GM19099 (cell line): ENCODE measurements around the gene OPN3.

Experiments
- POLR2A ChIP-seq: IDR thresholded peaks from 3 replicates; pipeline ENCODE4 v1.6.1; 2011; ENCODE audit warnings: low read depth; ENCODE audit not compliant: insufficient read length; ENCODE audit errors: extremely low read depth

The OPN3 gene

DNA sequence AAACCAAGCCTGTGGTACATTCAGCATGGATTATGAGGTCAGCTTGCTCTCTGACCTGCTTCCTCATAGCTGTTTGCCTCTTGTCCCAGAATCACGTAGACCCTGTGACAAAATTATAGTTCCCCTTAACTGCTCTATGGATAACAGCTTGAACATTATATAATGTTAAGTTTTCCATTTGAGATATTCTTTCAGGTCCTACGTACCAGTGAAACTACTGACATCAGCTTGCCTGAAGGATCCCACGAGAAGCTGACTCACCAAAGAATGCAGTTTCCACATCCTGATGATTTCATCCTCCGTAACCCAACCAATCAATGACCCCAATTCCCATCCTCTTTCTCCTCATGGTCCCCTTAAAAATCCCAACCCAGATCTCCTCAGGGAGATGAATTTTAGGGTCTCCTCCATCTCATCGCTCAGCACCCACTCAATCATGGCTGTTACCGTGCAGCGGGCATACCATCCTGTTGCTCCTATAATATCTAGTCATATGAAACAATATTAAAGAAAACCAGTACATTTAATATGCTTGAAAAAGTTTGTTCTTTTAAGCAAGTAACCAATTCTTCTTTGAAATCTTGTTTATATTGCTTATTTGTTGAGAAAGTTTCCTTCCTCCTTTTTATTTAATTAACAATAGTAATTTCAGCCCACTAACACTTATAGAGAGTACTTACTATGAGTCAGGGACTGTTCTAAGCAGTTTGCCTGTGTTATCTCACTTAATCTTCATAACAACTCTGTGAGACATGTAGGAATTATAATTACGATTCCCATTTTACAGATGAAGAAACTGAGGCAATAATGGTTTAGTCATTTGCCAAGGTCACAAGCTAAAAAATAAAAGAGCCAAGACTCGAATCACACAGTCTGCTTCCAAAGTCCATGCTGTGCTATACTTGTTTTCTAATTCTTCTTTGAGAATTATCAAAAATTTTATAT lies 27.4 kb downstream of the OPN3 start:
- TF ChIP-seq POLR2A = no peak

DNA sequence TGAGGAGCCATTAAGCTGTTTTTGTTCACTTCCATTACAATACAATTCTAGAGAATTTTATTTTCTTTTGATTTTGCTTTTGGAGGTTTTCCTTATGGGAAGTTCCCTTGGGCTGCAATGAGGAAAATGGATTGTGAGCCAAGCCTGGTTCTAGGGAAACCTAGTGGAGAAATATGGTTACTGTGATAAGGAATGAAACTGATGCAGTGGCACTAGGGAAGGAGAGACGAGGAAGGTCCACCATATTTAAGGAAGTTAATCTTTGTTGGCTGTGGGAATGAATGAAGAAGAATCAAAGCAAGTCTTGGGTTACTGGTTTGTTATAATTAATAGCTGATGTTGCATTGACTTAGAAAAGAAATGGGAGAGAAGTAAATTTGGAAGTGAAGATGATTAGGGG lies 28.4 kb downstream of the OPN3 start:
- TF ChIP-seq POLR2A = no peak

DNA sequence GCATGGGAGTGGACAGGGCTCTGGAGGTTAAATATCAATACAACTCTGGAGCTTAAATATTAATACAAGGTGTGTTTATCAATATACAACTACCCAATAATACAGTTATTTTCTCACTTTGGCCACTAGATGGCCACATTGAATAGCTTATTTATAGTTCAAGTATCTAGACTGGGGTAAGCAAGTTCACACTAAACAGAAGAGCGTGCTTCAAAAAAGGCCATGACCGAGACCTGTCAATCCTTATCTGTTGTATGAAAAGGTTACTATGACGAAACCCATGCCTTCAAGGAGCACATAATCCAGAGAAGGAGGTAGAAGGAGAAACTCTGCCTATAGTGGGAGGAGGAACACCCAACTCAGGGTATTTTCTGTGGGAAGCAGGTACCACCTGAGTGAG lies 29.1 kb downstream of the OPN3 start:
- no peak for TF ChIP-seq POLR2A

DNA sequence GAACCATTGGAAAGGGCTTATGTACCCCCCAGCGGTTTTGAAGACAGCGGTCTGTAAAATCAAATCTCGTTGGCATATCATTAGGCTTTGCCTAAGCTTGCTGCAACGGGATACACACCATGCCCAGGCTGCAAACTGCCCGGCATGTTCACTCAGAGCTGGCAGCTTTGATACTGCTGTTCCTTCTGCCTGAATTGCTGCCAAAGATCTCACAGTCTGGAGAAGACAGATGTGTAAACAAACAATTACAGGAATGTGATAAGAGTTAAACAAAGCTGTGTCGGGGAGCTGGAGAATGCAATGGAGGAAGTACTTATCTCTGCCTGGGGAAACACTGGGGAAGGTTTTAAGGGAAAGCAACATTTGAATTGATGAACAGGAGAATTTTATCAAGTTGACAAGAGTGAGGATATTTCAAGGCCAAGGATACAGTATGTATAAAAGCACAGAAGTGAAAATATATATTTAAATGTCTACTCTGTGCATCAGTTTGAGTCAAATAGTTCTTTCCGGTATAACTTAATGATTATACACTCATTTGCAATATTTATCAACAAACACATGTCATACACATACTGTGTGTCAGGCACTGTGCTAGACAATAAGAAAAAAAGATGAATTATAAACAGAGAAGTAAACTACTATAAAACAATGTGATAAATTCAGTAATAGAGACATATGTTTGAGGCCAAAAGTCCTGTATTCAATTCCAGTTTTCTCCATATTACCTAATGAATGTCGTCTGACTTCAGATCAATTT lies 29.9 kb downstream of the OPN3 start:
- TF ChIP-seq POLR2A = no peak

DNA sequence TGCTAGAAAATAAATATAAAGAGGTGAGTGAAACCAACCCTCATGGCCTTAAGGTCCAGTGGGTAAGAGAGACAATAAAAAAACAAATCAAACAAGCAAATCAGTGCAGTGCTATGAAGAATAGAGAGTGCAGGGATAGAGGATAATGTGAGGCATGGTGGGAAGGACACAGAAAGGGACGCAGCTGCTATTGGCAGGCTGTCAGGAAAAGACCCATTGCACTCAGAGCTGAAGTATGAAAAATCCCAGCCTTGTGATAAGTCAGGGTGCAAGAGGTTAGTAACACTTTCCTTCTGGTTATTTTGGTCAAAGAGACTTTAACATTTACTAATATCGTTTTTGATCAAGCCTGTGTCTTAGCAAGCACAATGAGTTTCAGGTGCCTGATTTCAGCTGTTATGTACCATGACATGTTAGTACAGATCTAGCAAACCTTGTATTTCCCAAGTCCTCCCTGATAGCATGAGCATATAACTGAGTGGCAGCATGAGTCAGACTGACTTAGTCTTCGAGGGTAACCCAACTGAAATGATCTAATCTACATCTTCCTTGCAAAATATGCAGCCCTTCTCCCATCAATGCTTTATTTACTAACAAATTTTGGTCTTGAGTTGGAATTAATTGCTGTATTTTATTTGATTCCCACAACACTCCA lies 31.7 kb downstream of the OPN3 start:
- TF ChIP-seq POLR2A = no peak

DNA sequence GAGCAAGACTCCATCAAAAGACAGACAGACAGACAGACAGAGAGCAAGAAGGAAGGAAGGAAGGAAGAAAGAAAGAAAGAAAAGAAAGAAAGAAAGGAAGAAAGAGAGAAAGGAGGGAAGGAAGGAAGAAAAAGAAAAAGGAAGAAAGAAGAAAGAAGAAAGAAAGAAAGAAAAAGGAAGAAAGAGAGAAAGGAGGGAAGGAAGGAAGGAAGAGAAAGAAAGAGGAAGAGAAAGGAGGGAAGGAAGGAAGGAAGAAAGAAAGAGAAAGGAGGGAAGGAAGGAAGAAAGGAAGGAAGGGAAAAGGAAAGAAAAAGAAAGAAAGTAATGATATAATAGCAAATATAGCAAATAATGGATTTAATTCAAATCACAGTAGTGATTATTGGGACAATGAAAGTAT lies 32.7 kb downstream of the OPN3 start:
- TF ChIP-seq POLR2A = no peak

DNA sequence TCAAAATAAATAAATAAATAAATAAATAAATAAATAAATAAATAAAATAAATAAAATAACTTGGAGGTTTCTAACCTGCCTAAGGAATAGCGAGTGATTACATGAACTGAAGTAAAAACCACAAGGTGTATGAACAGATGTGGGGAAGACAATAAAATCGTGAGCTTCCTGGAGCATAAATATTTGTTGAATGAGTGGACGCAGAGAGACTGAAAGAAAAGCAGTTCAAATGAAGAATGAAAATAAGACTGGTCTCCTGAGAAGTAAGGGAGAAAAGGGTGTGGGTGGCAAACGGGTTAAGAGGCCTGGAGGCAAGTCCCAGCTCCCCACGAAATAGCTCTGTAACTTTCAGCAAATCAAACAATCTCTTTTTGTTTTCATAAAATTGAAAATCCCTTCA lies 33.6 kb downstream of the OPN3 start:
- no peak for TF ChIP-seq POLR2A

DNA sequence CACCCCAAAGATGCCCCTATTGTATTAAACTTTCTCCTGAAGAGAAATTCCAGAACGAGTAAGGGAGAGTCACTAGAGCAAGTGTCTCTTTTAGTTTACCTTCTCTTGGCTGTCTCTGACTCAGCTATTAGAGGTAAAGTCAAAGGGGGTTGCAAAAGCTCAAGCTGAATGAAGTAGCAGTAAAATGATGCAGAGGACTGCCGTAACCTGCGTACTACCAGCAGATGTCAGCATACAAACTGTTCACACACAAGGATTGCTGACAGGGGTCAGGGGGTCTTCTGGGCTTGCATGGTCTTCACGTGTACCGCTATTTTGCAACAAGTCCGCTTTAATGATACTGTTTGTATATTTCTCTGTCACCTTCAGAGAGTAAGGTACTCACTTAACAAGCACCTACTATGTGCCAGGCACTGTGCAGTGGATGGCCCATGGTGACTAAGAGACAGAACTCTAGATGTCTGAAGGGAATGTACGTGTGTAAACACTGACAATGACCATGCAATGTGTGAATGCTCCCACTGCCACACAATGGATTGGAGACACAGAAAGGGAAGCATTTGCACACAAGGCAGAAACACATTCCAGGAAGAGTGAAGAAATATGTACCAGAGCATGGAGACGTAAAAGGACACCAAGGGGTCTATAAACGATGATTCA lies 34.9 kb downstream of the OPN3 start:
- TF ChIP-seq POLR2A = no peak

DNA sequence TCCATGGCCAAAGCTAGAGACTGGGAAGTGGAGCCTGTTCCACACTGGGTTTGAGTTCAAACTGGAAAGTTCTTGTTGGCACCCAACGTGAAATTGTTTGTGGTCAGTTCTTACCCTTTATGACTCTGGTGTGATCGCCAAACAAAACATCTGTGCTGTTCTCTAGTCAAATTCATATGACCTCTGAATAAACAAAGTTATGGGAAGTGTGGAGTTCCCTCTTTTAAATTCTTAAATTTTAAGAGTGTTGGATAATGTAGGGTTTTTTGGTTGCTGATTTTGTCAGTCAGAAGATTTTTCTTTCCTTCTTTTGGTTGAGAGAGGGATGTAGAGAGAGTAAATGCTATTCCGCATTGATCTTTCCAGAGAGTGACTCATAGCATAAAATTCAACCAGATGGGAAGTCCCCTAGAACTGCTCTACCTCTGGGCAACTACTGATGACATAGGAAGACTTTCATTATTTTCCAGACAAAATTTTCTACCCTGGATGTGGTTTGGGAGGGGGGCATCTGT lies 36.4 kb downstream of the OPN3 start:
- TF ChIP-seq POLR2A = no peak

DNA sequence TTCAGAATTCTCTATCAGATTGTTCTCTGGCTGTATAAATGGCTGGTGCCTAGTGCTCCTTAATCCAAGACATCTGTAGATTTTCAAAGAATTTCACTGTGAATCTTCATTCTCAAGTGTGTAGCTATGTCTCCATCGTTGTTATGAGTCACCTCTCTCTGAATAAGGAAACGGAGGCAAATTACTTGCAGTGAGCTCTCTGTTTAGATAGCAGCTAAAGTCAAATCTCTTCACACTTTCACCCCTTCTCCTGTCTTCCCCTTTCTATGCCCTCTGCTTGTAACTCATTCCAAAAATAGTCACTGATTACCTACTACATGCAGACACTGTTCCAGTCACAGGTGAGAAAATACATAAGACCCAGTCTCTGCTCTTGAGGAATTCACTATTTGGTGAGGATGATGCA lies 39.7 kb downstream of the OPN3 start:
- no peak for TF ChIP-seq POLR2A

DNA sequence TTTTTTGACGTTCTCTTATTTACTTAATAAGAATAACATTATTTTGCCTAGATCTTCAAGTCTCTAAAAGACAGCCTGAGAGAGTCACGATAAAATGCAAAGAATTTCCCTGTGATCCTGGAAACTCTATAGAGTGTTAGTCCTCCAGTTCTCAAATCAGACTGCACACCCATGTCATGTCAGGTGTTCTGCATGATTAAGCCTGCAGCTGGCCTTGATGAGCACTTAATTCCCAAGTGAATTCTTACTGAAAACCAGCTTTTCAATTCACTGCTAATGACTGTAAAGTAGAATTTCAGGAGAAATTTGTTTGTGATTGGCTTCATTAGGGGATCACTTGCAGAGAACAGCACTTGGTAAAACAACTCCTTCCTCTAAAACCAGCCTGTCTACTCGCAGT lies 41.9 kb downstream of the OPN3 start:
- no peak for TF ChIP-seq POLR2A

DNA sequence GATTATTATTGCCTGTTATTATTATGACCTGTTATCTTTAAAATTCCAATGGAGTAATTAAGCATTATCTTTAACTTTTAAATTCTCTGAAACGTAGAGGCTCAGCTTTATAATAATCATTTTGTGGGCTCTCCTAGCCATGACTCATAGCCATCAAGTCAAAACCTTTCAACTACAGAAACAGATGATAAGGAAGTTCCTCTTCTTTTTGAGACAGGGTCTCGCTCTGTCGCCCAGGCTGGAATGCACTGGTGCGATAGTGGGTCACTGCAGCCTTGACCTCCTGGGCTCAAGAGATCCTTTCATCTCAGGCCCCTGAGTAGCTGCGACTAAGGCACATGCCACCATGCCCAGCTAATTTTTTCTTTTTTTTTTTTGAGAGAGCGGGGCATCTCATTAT lies 43.5 kb downstream of the OPN3 start:
- TF ChIP-seq POLR2A = no peak

DNA sequence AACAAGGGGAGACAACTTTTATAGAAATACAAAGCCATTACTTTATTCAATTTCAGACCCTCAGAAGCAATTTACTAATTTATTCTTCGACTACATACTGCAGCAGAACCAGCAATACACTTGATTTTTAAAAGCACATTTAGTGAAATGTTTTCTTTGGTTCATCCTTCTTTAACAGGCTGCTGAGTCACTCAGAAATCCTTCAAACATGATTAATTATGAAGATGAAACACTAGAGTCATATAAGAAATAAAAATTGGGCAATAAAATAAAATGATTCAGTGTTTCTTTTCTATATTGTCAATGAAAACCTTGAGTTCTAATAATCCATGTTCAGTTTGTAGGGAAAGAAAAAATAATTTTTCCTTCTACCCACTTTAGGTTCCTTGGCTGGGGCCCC lies 47.0 kb downstream of the OPN3 start:
- no peak for TF ChIP-seq POLR2A

DNA sequence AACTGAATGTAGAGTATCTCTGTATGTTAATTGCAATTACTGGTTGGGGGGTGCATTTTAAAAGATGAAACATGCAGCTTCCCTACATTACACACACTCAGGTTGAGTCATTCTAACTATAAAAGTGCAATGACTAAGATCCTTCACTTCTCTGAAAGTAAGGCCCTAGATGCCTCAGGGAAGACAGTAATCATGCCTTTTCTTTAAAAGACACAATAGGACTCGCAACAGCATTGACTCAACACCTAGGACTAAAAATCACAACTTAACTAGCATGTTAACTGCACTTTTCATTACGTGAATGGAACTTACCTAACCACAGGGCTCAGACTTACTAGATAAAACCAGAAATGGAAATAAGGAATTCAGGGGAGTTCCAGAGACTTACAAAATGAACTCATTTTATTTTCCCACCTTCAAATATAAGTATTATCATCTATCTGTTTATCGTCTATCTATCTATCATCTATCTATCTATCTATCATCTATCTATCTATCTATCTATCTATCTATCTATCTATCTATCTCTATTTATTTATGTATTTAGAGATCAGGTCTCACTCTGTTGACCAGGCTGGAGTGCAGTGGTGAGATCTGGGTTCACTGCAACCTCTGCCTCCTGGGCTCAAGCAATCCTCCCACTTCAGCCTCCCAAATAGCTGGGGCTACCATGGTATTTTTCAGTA lies 47.8 kb downstream of the OPN3 start:
- no peak for TF ChIP-seq POLR2A
